ENCODE results near the gene MARVELD2. TPM values are rescaled to one million over a fixed set of nuclear protein-coding genes. Genes with fewer than 3 reads are reported as not detected.

MARVELD2 gene
- total RNA-seq, 2 donors from 2014 or later, result 1.6 to 2.3 TPM

DNA sequence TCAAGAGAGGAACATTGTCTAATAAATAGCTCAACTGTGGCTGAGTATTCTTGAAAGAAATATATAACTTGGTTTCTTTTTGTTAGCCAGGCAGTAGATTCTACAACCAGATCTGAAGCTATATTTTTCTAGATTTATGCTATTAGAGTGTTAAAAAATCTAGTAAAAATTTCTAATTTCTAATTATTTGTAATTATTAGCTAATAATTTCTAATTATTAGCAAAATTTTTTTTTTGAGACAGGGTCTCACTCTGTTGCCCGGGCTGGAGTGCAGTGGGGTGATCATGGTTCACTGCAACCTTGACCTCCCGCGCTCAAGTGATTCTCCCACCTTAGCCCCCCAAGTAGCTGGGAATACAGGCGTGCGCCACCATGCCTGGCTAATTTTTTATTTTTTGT, 42.5 kb upstream of the MARVELD2 start:
- H3K4me1 ChIP-seq, result peaks cover 0 to 29% of the 10 kb centered on the region in 2 donors
- DNase-seq (ENCODE audit: low spot score), result no peak
- no peaks in the 10 kb centered on the region for H3K27me3 ChIP-seq
- no peak overlapping the region for H3K4me3 ChIP-seq
- H3K27ac ChIP-seq, result no peak overlapping the region
- peaks cover 15% of the 10 kb centered on the region for H3K36me3 ChIP-seq
- TF ChIP-seq, protein P1, sequence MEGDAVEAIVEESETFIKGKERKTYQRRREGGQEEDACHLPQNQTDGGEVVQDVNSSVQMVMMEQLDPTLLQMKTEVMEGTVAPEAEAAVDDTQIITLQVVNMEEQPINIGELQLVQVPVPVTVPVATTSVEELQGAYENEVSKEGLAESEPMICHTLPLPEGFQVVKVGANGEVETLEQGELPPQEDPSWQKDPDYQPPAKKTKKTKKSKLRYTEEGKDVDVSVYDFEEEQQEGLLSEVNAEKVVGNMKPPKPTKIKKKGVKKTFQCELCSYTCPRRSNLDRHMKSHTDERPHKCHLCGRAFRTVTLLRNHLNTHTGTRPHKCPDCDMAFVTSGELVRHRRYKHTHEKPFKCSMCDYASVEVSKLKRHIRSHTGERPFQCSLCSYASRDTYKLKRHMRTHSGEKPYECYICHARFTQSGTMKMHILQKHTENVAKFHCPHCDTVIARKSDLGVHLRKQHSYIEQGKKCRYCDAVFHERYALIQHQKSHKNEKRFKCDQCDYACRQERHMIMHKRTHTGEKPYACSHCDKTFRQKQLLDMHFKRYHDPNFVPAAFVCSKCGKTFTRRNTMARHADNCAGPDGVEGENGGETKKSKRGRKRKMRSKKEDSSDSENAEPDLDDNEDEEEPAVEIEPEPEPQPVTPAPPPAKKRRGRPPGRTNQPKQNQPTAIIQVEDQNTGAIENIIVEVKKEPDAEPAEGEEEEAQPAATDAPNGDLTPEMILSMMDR (IDR thresholded peaks at IDR 0.05), result no peak
- H3K9me3 ChIP-seq, result no peaks in the 10 kb centered on the region

DNA sequence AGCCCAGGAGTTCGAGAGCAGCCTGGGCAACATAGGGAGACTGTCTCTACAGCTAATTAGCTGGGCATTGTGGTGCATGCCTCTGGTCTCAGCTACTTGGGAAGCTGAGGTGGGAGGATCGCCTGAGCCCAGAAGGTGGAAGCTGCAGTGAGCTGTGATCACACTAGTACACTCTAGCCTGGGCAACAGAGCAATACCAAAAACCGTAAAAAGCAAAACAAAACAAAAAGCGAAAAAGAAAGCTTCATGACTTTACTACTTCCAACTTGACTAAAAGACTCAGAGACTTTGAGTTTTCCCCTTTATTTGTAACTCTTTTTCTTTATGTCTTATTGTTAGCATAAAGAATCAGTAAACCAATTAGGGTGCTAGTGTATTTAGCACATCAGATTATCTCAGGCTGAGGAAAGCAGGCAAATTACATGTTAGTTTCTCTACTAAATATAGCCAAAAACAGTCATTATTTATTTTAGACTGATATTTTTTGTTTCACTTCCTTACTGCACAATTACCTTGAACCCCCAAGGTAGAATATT, 39.9 kb upstream of the MARVELD2 start:
- Histone ChIP-seq H3K4me3 (no peak overlapping the region), H3K9me3 (no peaks in the 10 kb centered on the region), H3K27me3 (no peaks in the 10 kb centered on the region), H3K36me3 (peaks cover 20% of the 10 kb centered on the region), H3K4me1 (peaks cover 0 to 16% of the 10 kb centered on the region in 2 donors), H3K27ac (no peak overlapping the region)
- TF ChIP-seq, protein P1 (IDR thresholded peaks at IDR 0.05), result no peak
- no peak for DNase-seq (ENCODE audit: low spot score)

DNA sequence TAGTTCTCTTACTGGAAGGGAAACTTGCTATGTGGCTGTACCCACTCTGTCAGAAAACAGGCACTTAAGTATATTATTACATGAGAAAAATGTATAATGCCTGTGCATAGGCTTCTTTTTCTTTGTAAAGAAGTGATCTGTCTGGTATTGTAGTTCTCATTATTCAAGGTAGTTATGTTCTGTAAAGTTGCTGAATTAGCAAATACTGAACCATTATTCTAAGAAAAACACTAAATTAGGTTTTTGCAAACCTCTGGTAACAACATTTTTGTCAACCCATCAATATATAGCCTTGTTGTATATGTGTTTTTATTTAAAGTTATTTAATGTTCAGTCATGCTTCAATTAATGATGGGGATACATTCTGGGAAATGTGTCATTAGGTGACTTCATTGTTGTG, 36.5 kb upstream of the MARVELD2 start:
- Histone ChIP-seq H3K4me3 (no peak overlapping the region), H3K27me3 (no peaks in the 10 kb centered on the region), H3K27ac (no peak overlapping the region), H3K36me3 (peaks cover 33% of the 10 kb centered on the region), H3K4me1 (no peaks in the 10 kb centered on the region), H3K9me3 (no peaks in the 10 kb centered on the region)
- TF ChIP-seq, protein P1 (IDR thresholded peaks at IDR 0.05), result no peak
- no peak for DNase-seq (ENCODE audit: low spot score)

DNA sequence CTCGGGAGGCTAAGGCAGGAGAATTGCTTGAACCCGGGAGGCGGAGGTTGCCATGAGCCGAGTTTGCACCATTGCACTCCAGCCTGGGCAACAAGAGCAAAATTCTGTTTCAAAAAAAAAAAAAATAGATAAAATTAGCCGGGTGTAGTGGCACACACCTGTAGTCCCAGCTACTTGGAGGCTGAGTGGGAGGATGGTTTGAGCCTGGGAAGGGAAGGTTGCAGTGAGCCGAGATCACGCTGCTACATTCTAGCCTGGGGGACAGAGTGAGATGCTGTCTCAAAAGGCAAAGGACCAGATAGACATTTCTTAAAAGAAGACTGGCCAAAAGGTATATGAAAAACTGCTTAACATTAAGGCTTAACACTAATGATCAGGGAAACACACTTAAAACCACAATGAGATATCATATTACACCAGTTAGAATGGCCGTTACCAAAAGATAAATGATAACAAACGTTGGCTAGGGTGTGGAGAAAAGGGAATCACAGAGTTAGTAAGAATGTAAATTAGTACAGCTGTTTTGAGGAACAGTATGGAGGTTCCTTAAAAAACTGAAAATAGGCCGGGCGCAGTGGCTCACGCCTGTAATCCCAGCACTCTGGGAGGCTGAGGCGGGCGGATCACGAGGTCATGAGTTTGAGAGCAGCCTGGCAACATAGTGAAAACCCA, 10.1 kb upstream of the MARVELD2 start:
- TF ChIP-seq, protein P1 (IDR thresholded peaks at IDR 0.05), result no peak
- Histone ChIP-seq H3K36me3 (peaks cover 28% of the 10 kb centered on the region), H3K27ac (no peak overlapping the region), H3K4me1 (no peaks in the 10 kb centered on the region), H3K9me3 (no peaks in the 10 kb centered on the region), H3K4me3 (no peak overlapping the region), H3K27me3 (no peaks in the 10 kb centered on the region)
- no peak for DNase-seq (ENCODE audit: low spot score)

DNA sequence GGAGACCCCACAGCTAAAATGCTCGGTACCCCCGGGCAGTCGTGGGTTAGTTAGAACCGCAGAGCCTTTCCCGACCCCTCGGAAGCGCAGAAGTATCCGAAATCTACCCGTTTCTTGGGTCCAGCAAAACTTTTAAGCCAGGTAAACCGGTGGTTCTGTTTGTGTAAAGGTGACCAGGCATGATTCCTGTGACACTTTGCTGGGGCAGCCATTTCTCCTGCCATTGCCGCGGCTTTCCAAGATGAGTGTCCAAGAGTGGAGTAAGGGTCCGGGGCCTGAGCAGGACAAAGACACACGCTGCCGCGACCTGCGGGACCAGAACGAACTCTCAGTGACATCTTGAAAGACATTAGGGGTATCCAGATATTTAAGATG, 655 bp downstream of the MARVELD2 start:
- Histone ChIP-seq H3K36me3 (peaks cover 9% of the 10 kb centered on the region), H3K9me3 (no peaks in the 10 kb centered on the region), H3K27ac (peak overlapping the region in 1 of 2 donors; percentile 11), H3K27me3 (no peaks in the 10 kb centered on the region), H3K4me3 (peak overlapping the region; percentile 60 to 65), H3K4me1 (no peaks in the 10 kb centered on the region)
- TF ChIP-seq, protein P1 (IDR thresholded peaks at IDR 0.05), result no peak
- DNase-seq (ENCODE audit: low spot score), result no peak

DNA sequence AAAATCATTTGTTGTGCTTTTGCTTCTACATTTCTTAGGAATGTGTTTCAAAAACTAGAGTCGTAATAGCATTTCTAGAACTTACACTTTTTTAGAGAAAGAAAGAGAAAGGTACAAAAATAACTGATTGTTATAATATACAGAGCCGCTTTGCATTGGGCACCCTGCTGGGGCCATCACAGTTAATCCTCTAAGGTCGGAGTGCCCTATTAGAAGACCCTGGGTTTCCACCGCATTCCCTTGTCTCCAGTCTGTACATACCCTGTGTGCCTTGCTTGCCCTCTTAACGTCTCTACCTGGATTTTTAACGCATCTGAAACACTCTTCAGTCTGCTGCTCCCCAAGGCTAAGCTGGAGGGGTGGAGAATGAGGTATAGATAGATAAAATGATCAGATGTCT, 1.3 kb downstream of the MARVELD2 start:
- Histone ChIP-seq H3K27me3 (no peaks in the 10 kb centered on the region), H3K36me3 (peaks cover 9% of the 10 kb centered on the region), H3K4me3 (no peak overlapping the region), H3K27ac (no peak overlapping the region), H3K4me1 (no peaks in the 10 kb centered on the region), H3K9me3 (no peaks in the 10 kb centered on the region)
- no peak for DNase-seq (ENCODE audit: low spot score)
- TF ChIP-seq, protein P1 (IDR thresholded peaks at IDR 0.05), result no peak

Measured in right atrium auricular region (tissue), 2 donors.